SIG-M5 (cell line): ENCODE results near the gene TSPAN11.
"Not testable (repeated sequence)": the region's sequence is repeated elsewhere in the genome, so short reads cannot be mapped to it uniquely, and the experiment has no call there.

Experiments used
- DNase-seq: peaks from one replicate; lab custom pipeline; 2025; lab: John Stamatoyannopoulos, UW

The TSPAN11 gene

DNA sequence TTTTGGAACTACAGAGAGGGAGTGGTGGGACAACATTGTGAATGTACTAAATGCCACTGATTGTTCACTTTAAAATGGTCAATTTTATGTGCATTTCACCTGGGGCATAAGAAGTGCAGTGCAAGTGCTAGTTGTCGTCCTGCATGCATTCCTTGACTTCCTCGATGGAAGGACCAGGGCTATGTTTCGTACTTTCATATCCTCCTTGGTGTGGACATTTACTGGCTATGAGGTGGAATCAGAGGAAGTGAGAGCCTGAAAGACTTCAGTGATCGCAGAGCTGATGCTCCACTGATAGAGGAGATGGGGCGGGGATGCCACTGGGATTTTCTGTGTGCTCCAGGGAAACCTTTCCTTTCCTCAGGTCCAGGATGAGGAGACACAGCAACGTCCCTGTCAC is 93.0 kb downstream of the TSPAN11 start:
- no peak for DNase-seq

- no peak for DNase-seq
These were observed 93.4 kb downstream of the TSPAN11 start for GRCh38 chr12:31019976-31020375.

DNA sequence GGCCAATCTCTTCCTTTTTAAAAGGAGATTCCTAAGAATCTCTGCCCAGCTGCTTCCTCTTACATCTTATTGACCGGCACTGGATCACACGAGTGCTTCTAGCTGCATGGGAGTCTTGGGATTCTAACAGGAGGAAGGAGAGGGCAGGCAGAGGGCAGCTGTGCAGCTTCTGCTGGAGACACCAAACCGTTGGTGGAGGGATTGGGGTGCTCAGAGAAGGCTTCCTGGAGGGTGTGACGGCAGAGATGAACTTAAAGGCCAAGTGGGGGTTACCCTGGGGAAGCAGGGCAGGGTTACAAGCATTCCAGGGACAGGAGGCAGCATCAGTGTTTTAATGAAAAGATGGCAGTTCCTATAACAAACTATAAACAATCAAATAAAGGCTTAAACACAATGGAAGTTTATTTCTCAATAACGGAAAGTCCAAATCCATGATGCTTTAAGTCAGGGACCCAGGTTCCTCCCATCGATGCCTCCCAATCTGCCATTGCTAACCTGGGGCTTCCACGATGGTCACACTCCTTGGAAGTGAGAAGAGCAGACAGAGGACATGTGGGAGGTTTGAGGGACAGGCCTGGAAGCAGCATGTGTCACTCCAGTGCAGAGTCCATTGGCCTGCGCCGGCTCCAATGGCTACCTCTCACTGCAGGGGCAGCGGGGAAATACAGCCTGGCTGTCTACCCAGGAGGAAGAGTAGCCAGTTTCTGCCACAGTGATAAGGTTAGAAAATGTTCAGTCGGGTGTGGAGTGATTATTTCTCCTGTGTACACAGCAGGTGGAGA is 94.0 kb downstream of the TSPAN11 start:
- no peak for DNase-seq

- DNase-seq, result no peak
These were observed 94.6 kb downstream of the TSPAN11 start for GRCh38 chr12:31021181-31021580.

- DNase-seq, result no peak
These were observed 95.4 kb downstream of the TSPAN11 start for GRCh38 chr12:31021809-31022494.

GRCh38 chr12:31023271-31023724 is 96.8 kb downstream of the TSPAN11 start:
- no peak for DNase-seq

DNA sequence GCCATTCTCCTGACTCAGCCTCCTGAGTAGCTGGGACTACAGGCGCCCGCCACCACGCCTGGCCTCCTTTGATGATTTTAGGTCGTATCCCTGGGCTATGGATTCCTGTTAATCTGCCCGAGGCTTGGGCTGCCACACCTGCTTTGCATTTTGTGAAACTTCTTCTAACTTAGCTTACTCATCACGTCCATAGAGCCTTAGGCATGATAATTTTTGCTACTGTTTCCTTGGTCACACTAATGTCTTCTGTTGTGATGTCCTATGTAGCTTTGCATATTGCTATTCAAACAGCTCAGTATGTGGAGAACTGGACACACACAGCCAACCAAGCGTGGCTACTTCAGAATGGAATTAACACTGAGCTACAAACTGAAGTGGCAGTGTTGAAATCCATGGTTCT is 99.7 kb downstream of the TSPAN11 start:
- DNase-seq, result no peak

GRCh38 chr12:31027006-31027405 is 100.5 kb downstream of the TSPAN11 start:
- not testable (repeated sequence) for DNase-seq

DNA sequence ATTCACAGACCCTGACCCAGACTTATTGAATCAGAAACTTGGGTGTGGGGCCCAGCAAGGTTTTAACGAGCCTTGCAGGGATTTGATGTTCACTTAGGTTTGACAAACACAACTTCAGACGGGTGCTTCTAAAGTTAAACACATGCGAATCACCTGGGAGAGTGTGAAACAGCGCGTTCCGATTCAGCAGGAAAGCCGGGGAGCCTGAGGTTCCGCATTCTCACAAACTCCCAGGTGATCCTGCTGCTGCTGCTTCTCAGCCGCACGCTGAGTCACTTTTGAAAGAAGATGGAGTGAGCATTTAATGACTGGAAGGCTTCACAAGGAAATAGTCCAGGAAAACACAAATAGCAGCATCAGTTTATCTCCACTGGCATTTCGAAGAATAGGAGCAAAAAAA is 102.9 kb downstream of the TSPAN11 start:
- no peak for DNase-seq

DNA sequence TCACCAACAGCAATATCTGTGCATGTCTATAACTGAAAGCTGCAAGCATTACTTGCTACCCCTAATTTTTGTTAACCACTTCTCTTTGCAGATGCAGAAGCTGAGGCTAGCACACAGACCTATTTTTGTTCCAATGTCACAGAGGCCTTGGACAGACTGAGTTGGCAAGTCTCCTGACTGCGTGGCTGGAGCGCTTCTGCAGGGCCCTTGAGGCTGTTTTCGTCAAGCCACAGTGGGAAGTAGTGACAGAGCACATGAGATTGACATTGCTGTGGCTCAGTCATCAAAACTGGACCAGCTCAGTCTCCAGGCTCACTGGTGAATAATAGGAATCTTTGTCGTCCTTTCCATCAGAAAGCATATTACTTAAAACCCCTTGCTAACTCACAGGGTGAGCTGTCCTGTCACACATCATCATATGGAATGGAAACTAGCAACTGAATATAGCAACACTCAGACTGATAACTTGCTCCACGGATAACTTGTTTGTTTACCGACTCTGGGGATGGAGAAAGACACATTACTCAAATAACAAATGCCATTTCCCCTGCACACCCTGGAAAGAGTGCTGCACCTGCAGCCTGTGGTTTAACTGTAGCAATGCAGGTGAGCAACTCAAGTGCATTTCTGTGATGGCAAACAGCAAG is 103.5 kb downstream of the TSPAN11 start:
- DNase-seq, result no peak

GRCh38 chr12:31031951-31032335 is 105.4 kb downstream of the TSPAN11 start:
- no peak for DNase-seq

GRCh38 chr12:31033146-31033545 is 106.6 kb downstream of the TSPAN11 start:
- no peak for DNase-seq

GRCh38 chr12:31033681-31034080 is 107.1 kb downstream of the TSPAN11 start:
- no peak for DNase-seq

GRCh38 chr12:31034372-31034771 is 107.8 kb downstream of the TSPAN11 start:
- no peak for DNase-seq

- DNase-seq, result no peak
These were observed 108.7 kb downstream of the TSPAN11 start for GRCh38 chr12:31035226-31035625.

- no peak for DNase-seq
These were observed 109.6 kb downstream of the TSPAN11 start for GRCh38 chr12:31035967-31036665.

DNA sequence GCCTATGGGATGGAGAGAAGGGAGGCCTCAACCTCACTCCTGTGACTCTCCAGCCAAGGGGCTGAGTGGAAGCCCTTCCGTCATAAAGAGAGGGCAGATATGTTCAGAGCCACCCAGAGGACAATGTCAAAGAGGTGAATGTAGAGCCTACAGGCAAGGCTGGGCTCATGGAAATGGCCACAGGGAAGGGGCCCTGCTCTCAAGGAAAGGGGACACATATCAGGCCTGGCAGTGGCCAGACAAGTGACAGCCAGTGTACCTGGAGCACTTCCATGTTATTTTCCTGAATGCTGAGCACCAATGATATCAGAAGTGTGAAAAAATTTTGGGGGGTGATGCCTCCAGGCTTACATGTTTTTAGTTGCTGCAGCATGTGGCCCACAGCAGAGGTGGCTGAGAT is 110.5 kb downstream of the TSPAN11 start:
- no peak for DNase-seq

GRCh38 chr12:31037931-31038330 is 111.4 kb downstream of the TSPAN11 start:
- no peak for DNase-seq

DNA sequence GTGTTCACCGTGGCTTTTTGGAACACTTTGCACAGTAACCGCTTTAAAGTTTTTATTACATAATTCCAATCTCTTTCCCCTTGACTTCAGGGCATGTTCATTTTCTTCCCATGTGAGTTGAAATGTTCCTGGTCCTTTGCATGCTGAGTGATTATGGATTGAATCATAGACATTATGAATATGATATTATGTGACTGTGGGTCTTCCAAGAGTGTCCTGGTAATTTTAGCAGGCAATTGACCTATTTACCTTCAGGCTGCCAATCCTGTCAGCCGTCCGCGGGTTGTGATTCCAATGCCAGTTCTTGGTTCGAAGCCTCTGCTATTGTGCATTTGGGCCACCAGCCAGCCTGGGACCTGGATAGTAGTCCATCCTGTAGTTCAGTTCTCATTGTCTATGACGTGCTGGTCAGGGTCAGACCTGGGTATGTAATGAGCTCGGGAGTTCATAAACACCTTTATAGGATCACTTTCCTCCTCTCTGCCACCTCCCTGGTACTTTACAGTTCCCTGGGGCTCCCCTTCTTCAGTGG is 114.6 kb downstream of the TSPAN11 start:
- no peak for DNase-seq
